GM19395 (cell line): ENCODE measurements around the gene SEMA5A.

Source experiments
- ATAC-seq: cut with Tn5 transposase; IDR thresholded peaks from one replicate; pipeline ENCODE4 v1.9.1; 2021; ENCODE audit warnings: mild to moderate bottlenecking, moderate library complexity; ENCODE audit not compliant: unreplicated experiment

The SEMA5A gene

DNA sequence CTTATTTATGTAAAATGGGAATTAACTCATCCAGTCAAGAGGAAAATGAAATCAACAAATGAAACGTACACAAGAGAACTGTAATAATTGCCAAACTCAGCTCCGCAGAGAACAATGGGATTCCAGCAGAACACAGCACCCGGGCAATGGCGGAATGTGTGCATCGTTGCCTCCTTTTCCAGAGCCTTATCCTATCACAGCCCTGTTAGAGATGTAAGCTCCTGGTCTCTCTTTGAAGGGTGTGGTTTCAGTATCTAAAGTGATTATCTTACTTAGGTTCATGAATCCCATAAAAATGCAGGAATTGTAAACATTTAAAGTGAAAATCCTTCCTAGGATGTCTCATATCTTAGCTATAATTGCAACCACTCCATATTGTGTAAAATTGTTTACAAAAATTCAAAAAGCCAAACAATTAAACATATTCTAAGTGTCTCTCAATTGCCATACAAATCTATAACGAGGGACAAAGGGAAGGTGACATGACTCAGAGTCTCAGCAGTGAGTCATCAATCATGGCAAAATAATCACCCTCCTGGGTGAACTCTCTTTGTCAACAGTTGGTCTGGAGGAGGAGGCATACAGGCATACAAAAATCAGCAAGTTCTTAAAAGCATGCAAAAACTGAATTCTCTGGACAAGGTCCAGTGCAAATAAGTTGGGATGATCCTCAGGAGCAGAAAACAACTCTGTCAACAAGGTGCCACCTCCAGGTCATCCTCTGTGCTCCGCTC is 22.6 kb downstream of the SEMA5A start:
- no peak for ATAC-seq

DNA sequence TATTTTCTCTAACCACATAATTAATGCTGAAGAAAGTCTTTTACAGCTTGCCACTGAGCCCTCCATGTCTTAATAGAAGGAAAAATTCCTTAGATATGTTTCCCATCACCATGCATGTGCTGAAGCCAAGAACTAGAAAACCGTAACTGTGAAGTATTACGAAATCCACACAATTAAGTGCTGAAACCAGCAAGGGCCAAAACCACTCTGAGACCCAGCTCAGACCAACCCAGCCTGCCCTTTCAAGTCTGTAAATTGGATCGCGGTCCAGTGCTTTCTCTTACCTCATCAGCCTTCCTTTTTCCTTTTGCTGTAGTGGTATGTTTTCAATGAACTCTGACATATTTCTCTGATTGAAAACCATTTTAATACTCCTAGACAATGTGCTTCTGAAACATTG is 26.3 kb downstream of the SEMA5A start:
- no peak for ATAC-seq

DNA sequence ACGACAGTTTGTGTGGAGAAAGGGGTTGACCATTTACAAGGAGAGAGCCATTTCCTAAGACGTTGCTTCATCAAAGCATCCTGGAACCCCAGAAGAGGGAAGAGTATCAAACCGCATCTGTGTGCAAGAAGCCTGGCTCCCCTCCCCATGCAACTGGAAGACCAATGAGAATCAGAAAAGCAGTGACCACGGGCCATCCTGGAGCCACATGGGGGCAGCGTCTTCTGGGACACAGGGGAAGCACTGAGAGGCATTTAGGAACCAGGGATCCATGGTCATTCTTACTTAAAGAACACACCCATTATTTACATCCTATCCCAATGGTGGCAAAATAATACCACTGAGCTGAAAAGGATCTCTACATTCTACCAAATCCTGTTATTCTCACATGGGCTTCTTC is 29.3 kb downstream of the SEMA5A start:
- no peak for ATAC-seq

- no peak for ATAC-seq
Observed at GRCh38 chr5:9515436-9515835, 30.4 kb downstream of the SEMA5A start.

DNA sequence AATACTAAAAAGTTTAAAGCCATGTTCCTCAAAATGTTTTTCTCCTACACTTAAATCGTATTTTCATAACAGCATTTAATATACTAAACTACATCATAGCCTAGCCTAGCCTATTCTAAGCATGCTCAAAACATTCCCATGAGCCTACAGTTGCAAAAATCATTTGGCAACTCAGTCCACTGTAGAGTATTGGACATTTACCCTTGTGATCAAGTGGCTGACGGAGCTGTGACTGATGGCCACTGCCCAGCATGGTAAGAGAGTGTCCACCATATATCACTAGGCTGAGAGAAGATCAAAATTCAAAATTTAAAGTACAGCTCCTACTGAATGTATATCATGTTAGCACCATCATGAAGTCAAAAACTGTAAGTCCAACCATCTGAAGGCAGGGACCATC is 30.9 kb downstream of the SEMA5A start:
- ATAC-seq: no peak

GRCh38 chr5:9513827-9514226 is 32.0 kb downstream of the SEMA5A start:
- no peak for ATAC-seq

GRCh38 chr5:9512457-9512856 is 33.4 kb downstream of the SEMA5A start:
- no peak for ATAC-seq

- no peak for ATAC-seq
Observed at GRCh38 chr5:9507974-9508373, 37.9 kb downstream of the SEMA5A start.

DNA sequence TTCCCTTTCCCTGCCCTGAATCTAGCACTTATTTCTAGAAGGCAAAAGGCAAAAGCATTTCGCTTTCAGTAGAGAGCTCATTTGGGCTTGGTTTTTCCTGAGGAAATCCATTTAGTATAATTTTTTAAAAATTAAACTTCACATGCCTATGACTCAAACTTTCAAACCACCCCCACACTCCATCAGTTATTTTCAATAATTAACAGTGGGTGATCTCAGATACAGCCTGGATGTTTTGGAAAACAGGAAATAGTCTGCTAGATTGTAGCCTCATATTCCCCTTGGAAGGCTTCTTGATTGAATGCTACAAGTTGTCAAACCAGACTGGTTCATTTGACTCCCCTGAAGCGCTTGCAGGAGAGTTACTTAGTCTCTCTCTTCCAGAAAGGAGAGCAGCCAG is 40.6 kb downstream of the SEMA5A start:
- ATAC-seq: no peak

GRCh38 chr5:9502864-9503263 is 43.0 kb downstream of the SEMA5A start:
- no peak for ATAC-seq

DNA sequence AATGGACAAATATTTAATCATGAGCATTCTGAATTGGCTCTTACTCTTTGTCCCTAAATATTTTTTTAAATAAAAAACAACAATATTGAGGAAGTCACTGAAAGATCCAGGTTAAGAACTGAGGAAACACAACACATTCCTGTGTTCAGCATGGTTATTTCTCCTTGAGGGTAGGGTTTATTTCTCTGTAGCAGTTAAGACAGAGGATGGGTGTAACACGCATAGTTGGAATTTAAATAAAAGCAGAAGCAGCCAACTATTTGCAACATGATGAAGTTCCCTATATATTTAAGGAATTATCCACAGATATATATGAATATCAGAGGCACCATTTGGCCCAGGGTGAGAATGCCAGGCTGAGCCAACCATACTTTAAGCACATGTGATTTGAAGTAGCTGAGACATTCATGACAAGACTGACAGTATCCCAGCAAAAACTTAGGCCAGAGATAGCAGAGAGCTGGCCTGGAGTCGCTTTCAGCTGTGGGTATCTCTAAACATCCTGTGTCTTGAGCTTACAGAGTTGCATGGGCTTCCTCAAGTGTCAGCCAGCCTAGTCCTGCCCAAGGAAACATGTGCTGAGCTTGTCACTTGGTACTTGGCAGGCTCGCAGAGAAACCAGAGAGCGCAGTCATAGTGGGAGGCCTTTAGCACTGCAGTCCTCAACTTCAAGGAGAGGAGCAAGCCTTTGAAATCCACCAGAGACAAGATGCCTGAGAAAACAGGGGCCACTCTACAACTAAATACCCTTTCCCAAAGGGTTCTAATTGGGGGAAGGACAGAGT is 43.6 kb downstream of the SEMA5A start:
- ATAC-seq: no peak

- no peak for ATAC-seq
Observed at GRCh38 chr5:9500625-9501024, 45.2 kb downstream of the SEMA5A start.

DNA sequence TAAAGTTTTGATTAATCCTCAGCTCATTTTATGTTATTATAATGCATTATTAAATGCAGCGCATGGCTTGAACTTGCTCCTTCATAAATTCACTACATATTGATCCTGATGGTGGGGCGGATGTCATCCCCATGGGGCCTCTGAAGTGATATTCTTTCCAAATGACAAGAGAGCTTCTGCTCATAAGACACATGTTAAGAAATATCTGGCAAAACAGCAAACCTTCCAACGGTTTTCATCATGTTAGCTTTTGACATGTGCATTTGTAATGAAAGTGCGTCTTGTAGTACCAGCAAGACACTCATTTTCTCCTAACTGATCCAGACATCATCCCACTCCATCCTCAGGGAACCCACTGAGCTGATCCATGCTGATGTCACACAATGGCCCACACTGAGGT is 45.7 kb downstream of the SEMA5A start:
- ATAC-seq: no peak

DNA sequence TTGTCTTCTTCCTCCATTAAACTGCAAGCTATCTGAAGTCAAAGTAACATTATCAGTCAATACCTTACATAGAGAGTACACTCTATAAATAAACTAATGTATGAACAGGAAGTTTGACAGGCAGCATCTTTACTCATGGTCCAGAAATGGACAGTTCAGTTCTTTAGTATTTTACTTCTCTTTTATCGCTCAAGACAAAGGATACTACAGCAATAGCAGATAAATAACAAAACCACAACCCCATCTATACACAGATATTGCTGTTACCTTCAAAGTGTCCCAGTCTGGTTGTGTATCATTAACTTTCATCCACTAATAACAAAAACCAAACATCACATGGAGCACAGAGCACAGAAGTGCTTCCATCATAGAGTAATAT is 46.4 kb downstream of the SEMA5A start:
- peak; percentile 67 for ATAC-seq

GRCh38 chr5:9498541-9499497 is 47.1 kb downstream of the SEMA5A start:
- peak; percentile 65 for ATAC-seq

GRCh38 chr5:9497347-9497746 is 48.5 kb downstream of the SEMA5A start:
- ATAC-seq: no peak

- no peak for ATAC-seq
Observed at GRCh38 chr5:9496801-9497200, 49.1 kb downstream of the SEMA5A start.

- ATAC-seq: no peak
Observed at GRCh38 chr5:9495121-9495520, 50.8 kb downstream of the SEMA5A start.

DNA sequence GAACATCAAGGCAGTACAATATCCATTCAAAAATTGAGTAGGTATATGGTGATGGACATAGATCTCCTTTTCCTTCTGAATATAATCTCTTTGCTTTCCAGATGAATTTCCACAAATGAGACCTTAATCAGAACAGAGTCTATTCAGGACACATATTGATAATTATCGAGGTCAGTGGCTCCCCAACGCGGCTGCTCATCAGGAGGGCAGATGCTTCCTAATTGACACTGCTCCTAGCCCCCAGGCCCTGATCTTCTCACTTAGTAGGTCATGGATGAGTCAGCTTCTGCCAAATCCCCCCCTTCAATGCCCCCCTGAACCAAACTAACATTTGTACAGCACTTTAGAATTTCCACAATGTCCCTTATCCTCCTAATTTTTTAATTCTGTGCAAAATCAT is 51.6 kb downstream of the SEMA5A start:
- no peak for ATAC-seq

- no peak for ATAC-seq
Observed at GRCh38 chr5:9490494-9491097, 55.3 kb downstream of the SEMA5A start.

DNA sequence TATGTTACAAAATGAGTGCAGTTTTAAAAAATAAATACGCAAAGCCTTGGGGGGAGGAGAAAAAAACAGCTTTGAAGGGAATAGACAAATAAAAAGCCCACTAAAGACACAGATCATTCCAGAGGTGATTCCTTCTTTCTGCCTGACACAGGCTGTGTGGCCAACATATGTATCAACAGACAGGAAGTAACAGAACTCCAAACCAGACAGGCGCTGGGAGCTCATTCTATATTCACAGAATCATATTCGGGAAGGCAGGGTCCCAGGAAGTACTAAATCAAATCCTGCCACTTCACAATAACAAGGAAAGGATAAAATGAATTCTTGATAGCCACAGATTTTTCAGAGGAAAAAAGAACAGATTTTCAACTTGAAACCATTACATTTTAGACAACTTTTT is 62.1 kb downstream of the SEMA5A start:
- ATAC-seq: no peak
